HT1080 (cell line): ENCODE data around the gene ZSWIM7. TPM values are rescaled to one million over a fixed set of nuclear protein-coding genes. Genes with fewer than 3 reads are reported as not detected.
"Not testable (repeated sequence)": the region's sequence is repeated elsewhere in the genome, so short reads cannot be mapped to it uniquely, and the experiment has no call there.

Experiments
- DNase-seq: peaks from one replicate; pipeline ENCODE4 v3.0.0-alpha.2; 2015; ENCODE audit warnings: low read depth
- total RNA-seq: library from RNA; depleted of rRNA; stranded (reverse); fragments of >200 nt; shearing (Covaris generic); gene quantifications from 2 replicates; pipeline ENCODE4 v1.2.3, GENCODE V29; 2014

The ZSWIM7 gene
- total RNA-seq, 1 experiment from 2014 or later: 30.6 TPM

GRCh38 chr17:15999974-16000827 lies 697 bp upstream of the ZSWIM7 start:
- no peak for DNase-seq

GRCh38 chr17:15998031-15998562 lies 1.4 kb downstream of the ZSWIM7 start:
- no peak for DNase-seq

GRCh38 chr17:15996322-15996721 lies 3.2 kb downstream of the ZSWIM7 start:
- DNase-seq: no peak

- peak; percentile 63 for DNase-seq
Observed at GRCh38 chr17:15981646-15982580, 17.6 kb downstream of the ZSWIM7 start.

GRCh38 chr17:15981208-15981607 lies 18.3 kb downstream of the ZSWIM7 start:
- DNase-seq: no peak

GRCh38 chr17:15979013-15979412 lies 20.5 kb downstream of the ZSWIM7 start:
- DNase-seq: not testable (repeated sequence)

GRCh38 chr17:15978606-15979005 lies 20.9 kb downstream of the ZSWIM7 start:
- DNase-seq: no peak

- no peak for DNase-seq
Observed at GRCh38 chr17:15977894-15978293, 21.6 kb downstream of the ZSWIM7 start.

- DNase-seq: no peak
Observed at GRCh38 chr17:15973834-15974233, 25.7 kb downstream of the ZSWIM7 start.

- no peak for DNase-seq
Observed at GRCh38 chr17:15973016-15973415, 26.5 kb downstream of the ZSWIM7 start.

- no peak for DNase-seq
Observed at GRCh38 chr17:15972497-15972951, 27.0 kb downstream of the ZSWIM7 start.

GRCh38 chr17:15971882-15972281 lies 27.6 kb downstream of the ZSWIM7 start:
- no peak for DNase-seq

- no peak for DNase-seq
Observed at GRCh38 chr17:15971098-15971678, 28.3 kb downstream of the ZSWIM7 start.

- no peak for DNase-seq
Observed at GRCh38 chr17:15970500-15970899, 29.0 kb downstream of the ZSWIM7 start.

- DNase-seq: no peak
Observed at GRCh38 chr17:15969463-15969862, 30.0 kb downstream of the ZSWIM7 start.

- no peak for DNase-seq
Observed at GRCh38 chr17:15967706-15968399, 31.7 kb downstream of the ZSWIM7 start.

- DNase-seq: peak; percentile 39
Observed at GRCh38 chr17:15966879-15967248, 32.6 kb downstream of the ZSWIM7 start.

- no peak for DNase-seq
Observed at GRCh38 chr17:15966183-15966878, 33.2 kb downstream of the ZSWIM7 start.

GRCh38 chr17:15965528-15965927 lies 34.0 kb downstream of the ZSWIM7 start:
- no peak for DNase-seq

GRCh38 chr17:15963670-15964110 lies 35.8 kb downstream of the ZSWIM7 start:
- DNase-seq: peak; percentile 97
